ENCODE data around the gene NAGS.
"Not testable (repeated sequence)": the region's sequence is repeated elsewhere in the genome, so short reads cannot be mapped to it uniquely, and the experiment has no call there.

NAGS gene

GRCh38 chr17:43984521-43984920 lies 19.9 kb upstream of the NAGS start:
- DNase-seq = no peak

GRCh38 chr17:43986225-43986981 lies 18.0 kb upstream of the NAGS start:
- DNase-seq = no peak

- no peak for DNase-seq
Measured at GRCh38 chr17:43987131-43988021, 17.0 kb upstream of the NAGS start.

GRCh38 chr17:43988301-43988700 lies 16.1 kb upstream of the NAGS start:
- DNase-seq = no peak

GRCh38 chr17:43992641-43993040 lies 11.8 kb upstream of the NAGS start:
- no peak for DNase-seq

- peak; percentile 72 for DNase-seq
Measured at GRCh38 chr17:43994272-43995149, 9.9 kb upstream of the NAGS start.

GRCh38 chr17:43995150-43995471 lies 9.3 kb upstream of the NAGS start:
- DNase-seq = no peak

GRCh38 chr17:43997180-43997579 lies 7.2 kb upstream of the NAGS start:
- DNase-seq = not testable (repeated sequence)

GRCh38 chr17:43998552-43998951 lies 5.9 kb upstream of the NAGS start:
- no peak for DNase-seq

GRCh38 chr17:43999024-43999423 lies 5.4 kb upstream of the NAGS start:
- DNase-seq = no peak

GRCh38 chr17:44000141-44000860 lies 4.1 kb upstream of the NAGS start:
- DNase-seq = no peak

- DNase-seq = no peak
Measured at GRCh38 chr17:44000871-44001460, 3.5 kb upstream of the NAGS start.

- no peak for DNase-seq
Measured at GRCh38 chr17:44001461-44001920, 2.9 kb upstream of the NAGS start.

GRCh38 chr17:44002141-44002848 lies 2.1 kb upstream of the NAGS start:
- DNase-seq = no peak

GRCh38 chr17:44004761-44005526 lies 522 bp downstream of the NAGS start:
- DNase-seq = peak; percentile 27

GRCh38 chr17:44005527-44006271 lies 1.3 kb downstream of the NAGS start:
- DNase-seq = peak; percentile 49

GRCh38 chr17:44006272-44006597 lies 1.8 kb downstream of the NAGS start:
- DNase-seq = no peak

- peak; percentile 98 for DNase-seq
Measured at GRCh38 chr17:44006598-44007345, 2.4 kb downstream of the NAGS start.
